ENCODE measurements around the gene ELAVL1.
"Not testable (repeated sequence)": the region's sequence is repeated elsewhere in the genome, so short reads cannot be mapped to it uniquely, and the experiment has no call there.

Gene ELAVL1

GRCh38 chr19:8036434-8037099, 31.1 kb upstream of the ELAVL1 start:
- peaks cover 20% of the 10 kb centered on the region for H3K4me1 ChIP-seq (ENCODE audit: control insufficient read depth, low read depth, low read length)
- no peaks in the 10 kb centered on the region for H3K9me3 ChIP-seq (ENCODE audit: control insufficient read depth, low read depth, low read length)
- H3K27ac ChIP-seq (ENCODE audit: low read length), result no peak overlapping the region
- H3K9ac ChIP-seq (ENCODE audit: low read length), result no peak overlapping the region
- H3K36me3 ChIP-seq (ENCODE audit: control insufficient read depth, low read depth, low read length), result no peaks in the 10 kb centered on the region
- no peaks in the 10 kb centered on the region for H3K27me3 ChIP-seq (ENCODE audit: control insufficient read depth, insufficient read depth, low read length)
- H3K4me3 ChIP-seq (ENCODE audit: low read length), result no peak overlapping the region

- no peaks in the 10 kb centered on the region for H3K27me3 ChIP-seq (ENCODE audit: control insufficient read depth, insufficient read depth, low read length)
- no peak overlapping the region for H3K9ac ChIP-seq (ENCODE audit: low read length)
- no peak overlapping the region for H3K4me3 ChIP-seq (ENCODE audit: low read length)
Observed at GRCh38 chr19:8034178-8034525, 28.7 kb upstream of the ELAVL1 start.

GRCh38 chr19:8033287-8034177, 28.1 kb upstream of the ELAVL1 start:
- Histone ChIP-seq H3K4me1 (ENCODE audit: control insufficient read depth, low read depth, low read length) (peaks cover 25% of the 10 kb centered on the region), H3K4me3 (ENCODE audit: low read length) (peak overlapping the region; percentile 39), H3K27ac (ENCODE audit: low read length) (peak overlapping the region; percentile 68), H3K9ac (ENCODE audit: low read length) (peak overlapping the region; percentile 4)
- not testable (repeated sequence) for H3K36me3 ChIP-seq (ENCODE audit: control insufficient read depth, low read depth, low read length); H3K9me3 ChIP-seq (ENCODE audit: control insufficient read depth, low read depth, low read length); H3K27me3 ChIP-seq (ENCODE audit: control insufficient read depth, insufficient read depth, low read length)

More at GRCh38 chr19:8034178-8034525, 28.7 kb upstream of the ELAVL1 start:
- Histone ChIP-seq H3K4me1 (ENCODE audit: control insufficient read depth, low read depth, low read length) (peaks cover 20% of the 10 kb centered on the region), H3K27ac (ENCODE audit: low read length) (no peak overlapping the region), H3K9me3 (ENCODE audit: control insufficient read depth, low read depth, low read length) (no peaks in the 10 kb centered on the region), H3K36me3 (ENCODE audit: control insufficient read depth, low read depth, low read length) (no peaks in the 10 kb centered on the region)

GRCh38 chr19:8030960-8031359, 25.5 kb upstream of the ELAVL1 start:
- H3K27ac ChIP-seq (ENCODE audit: low read length), result no peak overlapping the region
- H3K36me3 ChIP-seq (ENCODE audit: control insufficient read depth, low read depth, low read length), result no peaks in the 10 kb centered on the region
- no peaks in the 10 kb centered on the region for H3K27me3 ChIP-seq (ENCODE audit: control insufficient read depth, insufficient read depth, low read length)
- no peaks in the 10 kb centered on the region for H3K9me3 ChIP-seq (ENCODE audit: control insufficient read depth, low read depth, low read length)
- H3K9ac ChIP-seq (ENCODE audit: low read length), result no peak overlapping the region
- H3K4me1 ChIP-seq (ENCODE audit: control insufficient read depth, low read depth, low read length), result peaks cover 21% of the 10 kb centered on the region
- no peak overlapping the region for H3K4me3 ChIP-seq (ENCODE audit: low read length)

GRCh38 chr19:8028951-8029491, 23.6 kb upstream of the ELAVL1 start:
- no peaks in the 10 kb centered on the region for H3K36me3 ChIP-seq (ENCODE audit: control insufficient read depth, low read depth, low read length)
- H3K9me3 ChIP-seq (ENCODE audit: control insufficient read depth, low read depth, low read length), result no peaks in the 10 kb centered on the region
- H3K4me3 ChIP-seq (ENCODE audit: low read length), result no peak overlapping the region
- peaks cover 18% of the 10 kb centered on the region for H3K4me1 ChIP-seq (ENCODE audit: control insufficient read depth, low read depth, low read length)
- no peak overlapping the region for H3K9ac ChIP-seq (ENCODE audit: low read length)
- no peaks in the 10 kb centered on the region for H3K27me3 ChIP-seq (ENCODE audit: control insufficient read depth, insufficient read depth, low read length)
- no peak overlapping the region for H3K27ac ChIP-seq (ENCODE audit: low read length)

GRCh38 chr19:8025316-8025715, 19.9 kb upstream of the ELAVL1 start:
- Histone ChIP-seq H3K9ac (ENCODE audit: low read length) (no peak overlapping the region), H3K36me3 (ENCODE audit: control insufficient read depth, low read depth, low read length) (no peaks in the 10 kb centered on the region), H3K27ac (ENCODE audit: low read length) (no peak overlapping the region), H3K9me3 (ENCODE audit: control insufficient read depth, low read depth, low read length) (no peaks in the 10 kb centered on the region), H3K27me3 (ENCODE audit: control insufficient read depth, insufficient read depth, low read length) (no peaks in the 10 kb centered on the region), H3K4me1 (ENCODE audit: control insufficient read depth, low read depth, low read length) (peaks cover 6% of the 10 kb centered on the region), H3K4me3 (ENCODE audit: low read length) (no peak overlapping the region)

- not testable (repeated sequence) for H3K9me3 ChIP-seq (ENCODE audit: control insufficient read depth, low read depth, low read length); H3K9ac ChIP-seq (ENCODE audit: low read length); H3K27me3 ChIP-seq (ENCODE audit: control insufficient read depth, insufficient read depth, low read length); H3K4me1 ChIP-seq (ENCODE audit: control insufficient read depth, low read depth, low read length); H3K4me3 ChIP-seq (ENCODE audit: low read length); H3K27ac ChIP-seq (ENCODE audit: low read length); H3K36me3 ChIP-seq (ENCODE audit: control insufficient read depth, low read depth, low read length)
Observed at GRCh38 chr19:8024256-8024655, 18.8 kb upstream of the ELAVL1 start.

- Histone ChIP-seq H3K9me3 (ENCODE audit: control insufficient read depth, low read depth, low read length) (no peaks in the 10 kb centered on the region), H3K4me3 (ENCODE audit: low read length) (no peak overlapping the region), H3K4me1 (ENCODE audit: control insufficient read depth, low read depth, low read length) (no peaks in the 10 kb centered on the region), H3K9ac (ENCODE audit: low read length) (no peak overlapping the region), H3K36me3 (ENCODE audit: control insufficient read depth, low read depth, low read length) (no peaks in the 10 kb centered on the region), H3K27ac (ENCODE audit: low read length) (no peak overlapping the region), H3K27me3 (ENCODE audit: control insufficient read depth, insufficient read depth, low read length) (no peaks in the 10 kb centered on the region)
Observed at GRCh38 chr19:8023371-8023770, 17.9 kb upstream of the ELAVL1 start.

- H3K27ac ChIP-seq (ENCODE audit: low read length), result no peak overlapping the region
- no peaks in the 10 kb centered on the region for H3K9me3 ChIP-seq (ENCODE audit: control insufficient read depth, low read depth, low read length)
- no peaks in the 10 kb centered on the region for H3K4me1 ChIP-seq (ENCODE audit: control insufficient read depth, low read depth, low read length)
- H3K36me3 ChIP-seq (ENCODE audit: control insufficient read depth, low read depth, low read length), result no peaks in the 10 kb centered on the region
- no peak overlapping the region for H3K4me3 ChIP-seq (ENCODE audit: low read length)
- no peak overlapping the region for H3K9ac ChIP-seq (ENCODE audit: low read length)
- H3K27me3 ChIP-seq (ENCODE audit: control insufficient read depth, insufficient read depth, low read length), result no peaks in the 10 kb centered on the region
Observed at GRCh38 chr19:8022275-8022674, 16.8 kb upstream of the ELAVL1 start.

GRCh38 chr19:8021374-8021773, 15.9 kb upstream of the ELAVL1 start:
- Histone ChIP-seq H3K4me1 (ENCODE audit: control insufficient read depth, low read depth, low read length) (no peaks in the 10 kb centered on the region), H3K9me3 (ENCODE audit: control insufficient read depth, low read depth, low read length) (no peaks in the 10 kb centered on the region), H3K27me3 (ENCODE audit: control insufficient read depth, insufficient read depth, low read length) (no peaks in the 10 kb centered on the region), H3K27ac (ENCODE audit: low read length) (no peak overlapping the region), H3K9ac (ENCODE audit: low read length) (no peak overlapping the region), H3K4me3 (ENCODE audit: low read length) (no peak overlapping the region), H3K36me3 (ENCODE audit: control insufficient read depth, low read depth, low read length) (no peaks in the 10 kb centered on the region)

GRCh38 chr19:8020681-8021080, 15.2 kb upstream of the ELAVL1 start:
- Histone ChIP-seq H3K4me1 (ENCODE audit: control insufficient read depth, low read depth, low read length) (no peaks in the 10 kb centered on the region), H3K9ac (ENCODE audit: low read length) (no peak overlapping the region), H3K27me3 (ENCODE audit: control insufficient read depth, insufficient read depth, low read length) (no peaks in the 10 kb centered on the region), H3K36me3 (ENCODE audit: control insufficient read depth, low read depth, low read length) (no peaks in the 10 kb centered on the region), H3K9me3 (ENCODE audit: control insufficient read depth, low read depth, low read length) (no peaks in the 10 kb centered on the region), H3K27ac (ENCODE audit: low read length) (no peak overlapping the region), H3K4me3 (ENCODE audit: low read length) (no peak overlapping the region)
